PC-9 (cell line): ENCODE measurements around the gene ASB6. TPM values are rescaled to one million over a fixed set of nuclear protein-coding genes. Genes with fewer than 3 reads are reported as not detected.

ENCODE experiments used
- BruUV-seq: library from RNA; stranded (reverse); fragments of 400-500 nt; replicated peaks from 2 replicates; lab custom pipeline; 2021; lab: Mats Ljungman, UMichigan
- CTCF ChIA-PET: fragments of 300-600 bp; sonication (Branson Sonifier 250); formaldehyde crosslinking; loops from one replicate; lab custom pipeline; 2022; ENCODE audit warnings: antibody characterized with exemption; lab: Charles Lee
- POLR2A ChIA-PET: fragments of 300-600 bp; sonication (Branson Sonifier 250); formaldehyde crosslinking; loops from one replicate; lab custom pipeline; 2022; ENCODE audit warnings: antibody characterized with exemption; ENCODE audit not compliant: unreplicated experiment; lab: Charles Lee
- DNase-seq, 2 experiments: peaks; one replicate each; pipeline versions ENCODE4 v3.0.0 to v3.0.0-alpha.2; 2015 to 2022; ENCODE audit warnings: mixed read lengths in 1 of 2
- H2AFZ ChIP-seq: fragments of 200-600 bp; sonication (generic); 2 replicates; pipeline ENCODE4 v1.8.1; 2017; ENCODE audit warnings: antibody characterized with exemption
- H3F3A ChIP-seq: fragments of 200-600 bp; sonication (generic); 2 replicates; pipeline ENCODE4 v1.8.1; 2017; ENCODE audit warnings: antibody characterized with exemption, mild to moderate bottlenecking, low read depth; ENCODE audit not compliant: insufficient read depth
- H3K27ac ChIP-seq: fragments of 200-600 bp; sonication (generic); 2 replicates; pipeline ENCODE4 v1.6.1; 2016; ENCODE audit warnings: mixed run types
- H3K27me3 ChIP-seq: fragments of 200-600 bp; sonication (generic); 2 replicates; pipeline ENCODE4 v1.6.1; 2016; ENCODE audit warnings: low read depth, mixed run types; ENCODE audit not compliant: insufficient read depth
- H3K36me3 ChIP-seq: fragments of 200-600 bp; sonication (generic); 2 replicates; pipeline ENCODE4 v1.6.1; 2016; ENCODE audit warnings: low read depth, mixed run types
- H3K4me1 ChIP-seq: fragments of 200-600 bp; sonication (generic); replicated peaks from 2 replicates; pipeline ENCODE4 v1.6.1; 2016; ENCODE audit warnings: mixed run types; ENCODE audit not compliant: insufficient read depth
- H3K4me2 ChIP-seq: fragments of 200-600 bp; sonication (generic); 2 replicates; pipeline ENCODE4 v1.6.1; 2017; ENCODE audit warnings: mixed run types
- H3K4me3 ChIP-seq: fragments of 200-600 bp; sonication (generic); 2 replicates; pipeline ENCODE4 v1.6.1; 2016; ENCODE audit warnings: mixed run types
- H3K79me2 ChIP-seq: fragments of 200-600 bp; sonication (generic); 2 replicates; pipeline ENCODE4 v1.6.1; 2017; ENCODE audit warnings: low read depth, mixed run types
- H3K9me2 ChIP-seq: fragments of 200-600 bp; sonication (generic); 2 replicates; pipeline ENCODE4 v1.8.1; 2017; ENCODE audit warnings: mild to moderate bottlenecking; ENCODE audit not compliant: insufficient read depth
- H3K9me3 ChIP-seq: fragments of 200-600 bp; sonication (generic); 2 replicates; pipeline ENCODE4 v1.8.1; 2016; ENCODE audit warnings: low read depth; ENCODE audit not compliant: insufficient read depth
- H4K20me1 ChIP-seq: fragments of 200-600 bp; sonication (generic); 2 replicates; pipeline ENCODE4 v1.8.1; 2017; ENCODE audit not compliant: insufficient read depth
- EZH2 ChIP-seq: fragments of 200-600 bp; sonication (generic); IDR thresholded peaks from 2 replicates; pipeline ENCODE4 v1.8.0; 2017; ENCODE audit warnings: antibody characterized with exemption, low read depth
- intact Hi-C: fragments of 100-400 bp; cut with micrococcal nuclease; formaldehyde crosslinking; loops from one replicate; pipeline ENCODE4 v1.10.0; 2022; ENCODE audit not compliant: unreplicated experiment
- total RNA-seq: library from RNA; stranded (reverse); gene quantifications from 2 replicates; pipeline ENCODE4 v1.2.3, GENCODE V29; 2021
- TF ChIP-seq, protein P1 (sequence below): fragments of 200-600 bp; sonication (generic); conservative IDR thresholded peaks from 2 replicates; pipeline ENCODE4 v1.6.1; 2017; ENCODE audit warnings: mixed run types, antibody characterized with exemption, mild to moderate bottlenecking, moderate library complexity

Gene ASB6
- total RNA-seq, 1 experiment from 2014 or later, result 20.2 TPM

DNA sequence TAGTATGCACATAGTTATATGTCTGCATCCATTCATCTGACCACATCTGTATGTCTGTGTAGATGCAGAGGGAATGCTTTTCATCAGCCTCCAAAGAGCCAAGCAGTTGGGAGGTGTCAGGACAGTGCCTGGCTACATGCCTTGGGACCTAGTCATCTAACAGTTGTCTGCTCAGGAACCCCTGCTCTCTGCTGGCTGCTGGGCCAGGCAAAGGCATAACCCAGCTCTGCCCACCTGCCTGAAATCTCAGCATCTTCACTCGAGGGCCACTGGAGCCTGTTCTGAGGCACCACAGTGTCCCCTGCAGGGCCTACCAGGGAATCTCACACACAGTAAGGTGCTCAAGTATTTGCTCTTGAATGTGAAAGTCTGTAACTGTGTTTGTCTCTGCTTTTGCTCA is 24.8 kb downstream of the ASB6 start:
- intact Hi-C loops, result loop anchor here (2.0 kb wide), 1 partner anchor 610 kb away; no protein-coding TSS in a partner anchor
- DNase-seq, result peak; percentile 56 to 71
- no peaks in the 10 kb centered on the region for H3K79me2 ChIP-seq
- H3K4me3 ChIP-seq, result no peak overlapping the region
- H4K20me1 ChIP-seq, result no peaks in the 10 kb centered on the region
- no peak overlapping the region for H3K27ac ChIP-seq
- H3K36me3 ChIP-seq, result no peaks in the 10 kb centered on the region
- no peaks in the 10 kb centered on the region for H3K9me3 ChIP-seq
- peaks cover 5% of the 10 kb centered on the region; the same call in 1 of the 2 replicates for H3F3A ChIP-seq
- no peak overlapping the region for H2AFZ ChIP-seq
- H3K9me2 ChIP-seq, result no peaks in the 10 kb centered on the region
- CTCF ChIA-PET, result no interaction called here
- H3K4me2 ChIP-seq, result no peak overlapping the region
- TF ChIP-seq, protein P1, sequence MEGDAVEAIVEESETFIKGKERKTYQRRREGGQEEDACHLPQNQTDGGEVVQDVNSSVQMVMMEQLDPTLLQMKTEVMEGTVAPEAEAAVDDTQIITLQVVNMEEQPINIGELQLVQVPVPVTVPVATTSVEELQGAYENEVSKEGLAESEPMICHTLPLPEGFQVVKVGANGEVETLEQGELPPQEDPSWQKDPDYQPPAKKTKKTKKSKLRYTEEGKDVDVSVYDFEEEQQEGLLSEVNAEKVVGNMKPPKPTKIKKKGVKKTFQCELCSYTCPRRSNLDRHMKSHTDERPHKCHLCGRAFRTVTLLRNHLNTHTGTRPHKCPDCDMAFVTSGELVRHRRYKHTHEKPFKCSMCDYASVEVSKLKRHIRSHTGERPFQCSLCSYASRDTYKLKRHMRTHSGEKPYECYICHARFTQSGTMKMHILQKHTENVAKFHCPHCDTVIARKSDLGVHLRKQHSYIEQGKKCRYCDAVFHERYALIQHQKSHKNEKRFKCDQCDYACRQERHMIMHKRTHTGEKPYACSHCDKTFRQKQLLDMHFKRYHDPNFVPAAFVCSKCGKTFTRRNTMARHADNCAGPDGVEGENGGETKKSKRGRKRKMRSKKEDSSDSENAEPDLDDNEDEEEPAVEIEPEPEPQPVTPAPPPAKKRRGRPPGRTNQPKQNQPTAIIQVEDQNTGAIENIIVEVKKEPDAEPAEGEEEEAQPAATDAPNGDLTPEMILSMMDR, result peak; percentile 72
- no peak for TF ChIP-seq EZH2
- no TSS peak for BruUV-seq
- H3K27me3 ChIP-seq, result no peaks in the 10 kb centered on the region
- H3K4me1 ChIP-seq, result peaks cover 14% of the 10 kb centered on the region; the same call in 1 of the 2 replicates
- POLR2A ChIA-PET, result interaction anchor here (0.6 kb wide), 1 partner anchor 477 kb away, joined by 5 read pairs; no protein-coding TSS in a partner anchor

DNA sequence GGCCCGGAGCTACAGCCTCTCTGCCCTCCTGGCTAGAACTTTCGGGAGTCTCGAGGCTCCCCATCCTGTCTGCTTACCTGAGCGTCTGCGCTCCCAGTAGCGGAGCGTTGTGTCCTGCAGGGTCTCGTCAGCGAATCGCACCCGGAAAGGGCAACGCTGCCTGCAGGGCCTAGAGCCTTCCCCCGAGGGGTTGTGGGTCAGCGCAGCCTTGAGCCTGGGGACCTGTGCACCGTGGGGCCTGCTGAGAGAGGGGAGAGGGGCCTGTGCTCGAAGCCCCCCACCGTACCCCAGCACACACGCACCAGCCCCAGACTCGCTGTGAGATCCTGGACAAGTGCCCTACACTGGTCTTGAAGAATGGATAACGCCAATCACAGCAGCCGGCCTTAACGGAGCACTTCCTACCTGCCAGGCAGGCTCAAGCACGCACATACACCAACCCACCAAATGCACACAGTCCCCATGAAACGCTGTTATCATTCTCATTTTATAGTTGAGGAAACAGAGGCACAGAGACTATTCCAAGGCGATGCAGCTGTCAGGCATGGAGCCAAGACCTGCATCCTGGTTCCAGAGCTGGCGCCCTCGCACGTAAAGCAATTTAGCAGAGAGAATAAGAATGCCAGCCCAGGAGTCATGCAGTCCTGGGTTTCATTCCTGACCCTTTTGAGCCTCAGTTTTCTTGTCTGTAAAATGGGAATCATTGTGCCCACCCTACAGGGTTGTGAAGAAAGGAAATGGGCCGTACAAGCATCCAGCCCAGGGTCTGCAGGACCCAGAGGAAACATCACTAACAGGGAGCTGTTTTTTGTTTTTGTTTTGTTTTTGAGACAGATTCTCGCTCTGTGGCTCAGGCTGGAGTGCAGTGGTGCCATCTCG is 26.3 kb downstream of the ASB6 start:
- CTCF ChIA-PET, result interaction anchor here (0.7 kb wide), 1 partner anchor 484 kb away, joined by 3 read pairs; no protein-coding TSS in a partner anchor
- TF ChIP-seq, protein P1, result no peak
- no peak for TF ChIP-seq EZH2
- intact Hi-C loops, result loop anchor here (2.0 kb wide), 1 partner anchor 609 kb away; no protein-coding TSS in a partner anchor

DNA sequence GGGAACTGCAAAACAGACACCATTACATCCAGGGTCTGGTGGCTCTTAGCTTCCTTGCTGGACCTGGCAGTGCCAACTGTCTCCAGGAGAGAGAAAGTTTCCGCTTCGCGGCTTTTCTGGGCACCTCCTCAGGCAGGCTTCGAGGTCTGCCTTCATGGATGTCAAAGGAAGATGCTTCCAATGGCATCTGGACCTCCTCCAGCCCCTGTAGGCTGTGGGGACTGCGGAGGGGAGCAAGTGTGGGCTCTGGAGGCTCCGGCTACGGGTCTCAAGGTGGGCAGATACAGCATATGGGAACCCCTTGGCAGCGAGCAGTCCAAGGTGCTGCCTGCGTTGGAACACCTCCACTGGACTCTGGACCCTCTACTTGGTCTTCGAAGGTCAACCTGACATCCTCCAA is 27.0 kb downstream of the ASB6 start:
- peaks cover 18% of the 10 kb centered on the region; the same call in 1 of the 2 replicates for H3K4me1 ChIP-seq
- H3K27me3 ChIP-seq, result no peaks in the 10 kb centered on the region
- no peak overlapping the region for H3K4me3 ChIP-seq
- H3K4me2 ChIP-seq, result no peak overlapping the region
- TF ChIP-seq EZH2, result no peak
- TF ChIP-seq, protein P1, result no peak
- intact Hi-C loops, result loop anchor here (5.0 kb wide), 1 partner anchor 253 kb away; no protein-coding TSS in a partner anchor
- ChIA-PET POLR2A (no interaction called here), CTCF (interaction anchor here (0.7 to 0.9 kb wide), 2 partner anchors 472 to 483 kb away, joined by 3 to 4 read pairs; no protein-coding TSS in a partner anchor)
- H2AFZ ChIP-seq, result no peak overlapping the region
- H3K79me2 ChIP-seq, result no peaks in the 10 kb centered on the region
- DNase-seq, result no peak
- H4K20me1 ChIP-seq, result no peaks in the 10 kb centered on the region
- H3K9me3 ChIP-seq, result no peaks in the 10 kb centered on the region
- H3K36me3 ChIP-seq, result no peaks in the 10 kb centered on the region
- no TSS peak for BruUV-seq
- peaks cover 9% of the 10 kb centered on the region for H3F3A ChIP-seq
- H3K9me2 ChIP-seq, result no peaks in the 10 kb centered on the region
- no peak overlapping the region for H3K27ac ChIP-seq

More for the DNA sequence above, 26.3 kb downstream of the ASB6 start:
- H3K4me3 ChIP-seq, result no peak overlapping the region
- no peaks in the 10 kb centered on the region for H4K20me1 ChIP-seq
- no peaks in the 10 kb centered on the region for H3K36me3 ChIP-seq
- no TSS peak for BruUV-seq
- peaks cover 20% of the 10 kb centered on the region for H3K4me1 ChIP-seq
- H3K4me2 ChIP-seq, result no peak overlapping the region
- no peak overlapping the region for H2AFZ ChIP-seq
- no peak overlapping the region for H3K27ac ChIP-seq
- peaks cover 9% of the 10 kb centered on the region for H3F3A ChIP-seq
- no peaks in the 10 kb centered on the region for H3K9me3 ChIP-seq
- DNase-seq, result no peak
- H3K9me2 ChIP-seq, result no peaks in the 10 kb centered on the region
- H3K27me3 ChIP-seq, result no peaks in the 10 kb centered on the region
- POLR2A ChIA-PET, result interaction anchor here (0.7 kb wide), 1 partner anchor 28 kb away, joined by 4 read pairs; no protein-coding TSS in a partner anchor
- no peaks in the 10 kb centered on the region for H3K79me2 ChIP-seq
